SK-N-MC (cell line): Measurements from ENCODE around the gene LAMC3.

Experiments used
- EZH2 ChIP-seq: fragments of 200-600 bp; sonication (generic); IDR thresholded peaks from one replicate; pipeline ENCODE4 v1.6.1; 2017; ENCODE audit warnings: antibody characterized with exemption
- POLR2AphosphoS5 ChIP-seq: IDR thresholded peaks from 2 replicates; pipeline ENCODE4 v1.6.1; 2012; ENCODE audit warnings: mild to moderate bottlenecking, low read depth, low read length, borderline replicate concordance

DNA sequence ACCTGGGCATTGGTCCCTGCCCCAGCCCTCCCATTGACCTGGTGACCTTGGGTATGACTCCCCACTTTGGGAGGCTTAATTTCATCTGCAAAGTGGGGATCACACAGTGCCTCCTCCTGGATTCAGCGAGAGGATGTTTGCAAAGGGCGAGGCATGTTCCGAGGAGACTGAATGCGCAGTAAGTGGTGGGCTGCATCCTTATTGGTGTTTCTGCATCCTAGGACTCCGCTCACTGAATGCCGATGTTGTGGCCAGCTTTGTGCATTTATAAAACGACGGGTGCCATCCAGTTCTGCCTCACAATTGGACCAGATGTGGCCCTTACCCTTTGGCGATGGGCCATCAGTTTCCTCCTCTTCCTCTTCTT, 63.9 kb downstream of the LAMC3 start:
- TF ChIP-seq EZH2 (no peak), POLR2AphosphoS5 (no peak)
